ENCODE measurements around the gene USO1.

The USO1 gene

GRCh38 chr4:75724066-75724866 lies at the start of gene USO1:
Gene USO1, plus strand, starts transcription at chr4:75724577. Its CDS starts 243 bp downstream, at chr4:75724820.
- DNase-seq (ENCODE audit: low read depth): peak; percentile 98
- TF ChIP-seq CTCF (IDR thresholded peaks at IDR 0.05; ENCODE audit: low read depth, low read length): peak; percentile 85
- peak; percentile 77 for TF ChIP-seq POLR2A (IDR thresholded peaks at IDR 0.05; ENCODE audit: extremely low read depth, insufficient read length)
- TF ChIP-seq MAX (IDR thresholded peaks at IDR 0.05; ENCODE audit: low read depth, low read length): peak; percentile 98
- TF ChIP-seq MYC (IDR thresholded peaks at IDR 0.05; ENCODE audit: low read depth, low read length): peak; percentile 96
- H3K4me3 ChIP-seq (ENCODE audit: low read depth, low read length): peak within 1 kb of the TSS; percentile 93

GRCh38 chr4:75675004-75675531 lies 49.3 kb upstream of the USO1 start:
- DNase-seq (ENCODE audit: low read depth): no peak
- TF ChIP-seq MYC (IDR thresholded peaks at IDR 0.05; ENCODE audit: low read depth, low read length): no peak
- no peak overlapping the region for H3K4me3 ChIP-seq (ENCODE audit: low read depth, low read length)

GRCh38 chr4:75678473-75678872 lies 45.9 kb upstream of the USO1 start:
- no peak for TF ChIP-seq CTCF (IDR thresholded peaks at IDR 0.05; ENCODE audit: low read depth, low read length)
- no peak for TF ChIP-seq MYC (IDR thresholded peaks at IDR 0.05; ENCODE audit: low read depth, low read length)
- TF ChIP-seq MAX (IDR thresholded peaks at IDR 0.05; ENCODE audit: low read depth, low read length): no peak
- TF ChIP-seq POLR2A (IDR thresholded peaks at IDR 0.05; ENCODE audit: extremely low read depth, insufficient read length): no peak

GRCh38 chr4:75678965-75679364 lies 45.4 kb upstream of the USO1 start:
- H3K4me3 ChIP-seq (ENCODE audit: low read depth, low read length): no peak overlapping the region
- no peak for DNase-seq (ENCODE audit: low read depth)
- no peak for TF ChIP-seq POLR2A (IDR thresholded peaks at IDR 0.05; ENCODE audit: extremely low read depth, insufficient read length)
- TF ChIP-seq CTCF (IDR thresholded peaks at IDR 0.05; ENCODE audit: low read depth, low read length): no peak
- no peak for TF ChIP-seq MYC (IDR thresholded peaks at IDR 0.05; ENCODE audit: low read depth, low read length)
- no peak for TF ChIP-seq MAX (IDR thresholded peaks at IDR 0.05; ENCODE audit: low read depth, low read length)

More at GRCh38 chr4:75678473-75678872, 45.9 kb upstream of the USO1 start:
- DNase-seq (ENCODE audit: low read depth): no peak
- no peak overlapping the region for H3K4me3 ChIP-seq (ENCODE audit: low read depth, low read length)

- TF ChIP-seq POLR2A (IDR thresholded peaks at IDR 0.05; ENCODE audit: extremely low read depth, insufficient read length) (no peak), MYC (IDR thresholded peaks at IDR 0.05; ENCODE audit: low read depth, low read length) (no peak), MAX (IDR thresholded peaks at IDR 0.05; ENCODE audit: low read depth, low read length) (no peak), CTCF (IDR thresholded peaks at IDR 0.05; ENCODE audit: low read depth, low read length) (no peak)
- DNase-seq (ENCODE audit: low read depth): no peak
- H3K4me3 ChIP-seq (ENCODE audit: low read depth, low read length): no peak overlapping the region
These were observed 44.4 kb upstream of the USO1 start for GRCh38 chr4:75679876-75680575.
